A204.1 (cell line): ENCODE data around the gene TTC7B.

Experiments used
- FAIRE-seq: peaks from 2 replicates; lab custom pipeline; 2012; peaks lifted over from hg19 to GRCh38; lab: Jason Lieb, UNC

TTC7B gene

GRCh38 chr14:90804292-90805083 is 11.7 kb downstream of the TTC7B start:
- no peak for FAIRE-seq

DNA sequence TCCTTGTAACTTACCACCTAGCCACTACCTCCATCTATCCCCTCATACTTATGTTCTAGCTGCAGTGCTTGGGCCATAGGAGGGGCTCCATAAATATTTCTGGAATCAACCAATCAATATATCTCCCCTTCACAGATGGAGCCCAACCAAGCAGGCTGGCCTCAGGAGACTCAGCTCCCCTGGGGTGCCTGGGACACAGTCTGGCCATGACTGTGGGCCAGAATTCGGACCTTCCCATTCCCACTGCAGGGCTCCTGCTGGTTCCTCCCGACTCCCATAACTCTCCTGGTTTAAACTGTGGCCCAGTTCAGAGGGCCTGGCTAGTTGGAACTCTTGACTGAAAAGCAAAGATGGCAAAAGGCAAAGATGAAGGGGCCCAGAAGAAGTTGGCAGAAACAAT is 13.0 kb downstream of the TTC7B start:
- no peak for FAIRE-seq

- FAIRE-seq, result no peak
Observed at GRCh38 chr14:90799420-90799819, 16.8 kb downstream of the TTC7B start.

- no peak for FAIRE-seq
Observed at GRCh38 chr14:90797919-90798318, 18.3 kb downstream of the TTC7B start.

GRCh38 chr14:90797451-90797850 is 18.8 kb downstream of the TTC7B start:
- FAIRE-seq, result no peak

- FAIRE-seq, result no peak
Observed at GRCh38 chr14:90796329-90796728, 19.9 kb downstream of the TTC7B start.

DNA sequence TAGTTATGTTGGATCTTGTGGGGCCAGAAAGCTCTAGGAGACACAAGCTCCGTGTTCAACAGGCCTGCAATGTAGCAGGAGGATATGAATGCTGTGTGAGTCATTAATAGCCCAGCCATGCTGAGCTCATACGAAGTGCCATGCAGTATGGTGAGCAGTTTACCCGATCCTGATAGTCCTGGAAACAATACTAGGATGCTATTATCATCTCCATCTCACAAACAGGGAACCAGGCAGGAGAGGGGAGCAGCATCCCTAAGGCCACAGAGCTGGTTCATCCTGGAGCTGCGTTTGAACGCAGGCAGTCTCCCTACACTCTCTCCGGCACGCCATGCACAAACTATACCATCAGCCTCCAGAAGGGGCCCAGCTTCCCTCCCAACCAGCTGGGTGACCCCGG is 20.5 kb downstream of the TTC7B start:
- no peak for FAIRE-seq

- FAIRE-seq, result no peak
Observed at GRCh38 chr14:90791486-90791885, 24.7 kb downstream of the TTC7B start.

- FAIRE-seq, result no peak
Observed at GRCh38 chr14:90788031-90788430, 28.2 kb downstream of the TTC7B start.

GRCh38 chr14:90785876-90786450 is 30.3 kb downstream of the TTC7B start:
- no peak for FAIRE-seq

GRCh38 chr14:90785471-90785870 is 30.8 kb downstream of the TTC7B start:
- FAIRE-seq, result no peak

- FAIRE-seq, result no peak
Observed at GRCh38 chr14:90784621-90785270, 31.5 kb downstream of the TTC7B start.

- FAIRE-seq, result no peak
Observed at GRCh38 chr14:90783344-90783743, 32.9 kb downstream of the TTC7B start.

GRCh38 chr14:90782892-90783291 is 33.3 kb downstream of the TTC7B start:
- no peak for FAIRE-seq

DNA sequence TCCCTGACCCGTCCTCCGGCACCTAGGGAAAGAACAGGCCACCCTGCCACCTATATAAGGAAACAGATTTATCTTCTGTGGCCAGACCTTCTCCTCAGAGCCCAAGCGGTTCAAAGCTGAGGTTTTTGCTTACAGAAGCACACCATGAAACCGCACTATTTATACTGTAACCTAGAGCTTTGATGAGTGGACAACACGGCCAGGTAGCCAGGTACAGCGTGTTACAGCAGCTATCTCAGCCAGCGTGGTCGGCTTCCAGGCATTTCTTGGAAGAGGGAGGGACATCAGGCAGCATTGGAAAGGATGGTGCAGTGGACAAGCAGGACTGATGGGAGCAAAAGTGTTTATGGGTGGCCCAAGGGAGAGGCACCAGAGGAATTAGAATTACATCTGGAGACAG is 34.4 kb downstream of the TTC7B start:
- no peak for FAIRE-seq

DNA sequence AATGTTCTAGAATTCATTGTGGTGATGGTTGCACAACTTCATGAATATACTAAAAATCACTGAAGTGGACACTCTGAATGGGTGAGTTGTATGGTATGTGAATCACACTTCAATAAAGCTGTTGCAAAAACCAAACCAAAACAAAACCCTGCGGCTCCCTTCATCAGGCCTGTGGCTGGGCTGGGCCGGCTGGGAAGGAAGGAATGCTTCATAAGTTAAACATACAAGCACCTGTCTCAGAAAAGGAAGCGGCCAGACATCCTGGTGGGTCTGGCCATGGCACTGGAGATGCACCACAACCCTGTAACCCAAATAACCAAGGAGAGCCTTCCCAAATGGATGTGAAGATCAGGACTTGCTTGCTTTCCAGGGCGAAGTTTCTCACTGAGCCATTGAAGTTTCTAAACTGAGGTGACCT is 34.9 kb downstream of the TTC7B start:
- FAIRE-seq, result no peak

DNA sequence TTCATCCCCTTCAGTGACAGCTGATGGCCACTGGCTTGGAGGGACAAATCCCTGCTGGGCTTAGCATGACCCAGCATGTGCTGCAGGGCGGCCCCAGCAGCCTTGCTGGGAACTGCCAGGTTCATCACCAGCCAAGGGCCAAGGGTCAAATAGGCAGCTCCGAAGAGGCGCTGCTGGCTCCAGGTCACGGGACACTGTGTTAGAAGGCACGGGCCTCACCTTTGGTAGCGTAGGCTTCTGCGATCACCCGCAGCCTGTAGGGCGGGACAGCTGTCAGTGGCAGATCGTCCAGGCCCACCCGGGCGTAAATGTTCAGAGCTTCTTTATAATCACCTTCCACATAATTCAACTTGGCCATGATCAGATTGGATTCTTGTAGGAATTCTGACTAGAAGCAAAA is 35.7 kb downstream of the TTC7B start:
- FAIRE-seq, result no peak

DNA sequence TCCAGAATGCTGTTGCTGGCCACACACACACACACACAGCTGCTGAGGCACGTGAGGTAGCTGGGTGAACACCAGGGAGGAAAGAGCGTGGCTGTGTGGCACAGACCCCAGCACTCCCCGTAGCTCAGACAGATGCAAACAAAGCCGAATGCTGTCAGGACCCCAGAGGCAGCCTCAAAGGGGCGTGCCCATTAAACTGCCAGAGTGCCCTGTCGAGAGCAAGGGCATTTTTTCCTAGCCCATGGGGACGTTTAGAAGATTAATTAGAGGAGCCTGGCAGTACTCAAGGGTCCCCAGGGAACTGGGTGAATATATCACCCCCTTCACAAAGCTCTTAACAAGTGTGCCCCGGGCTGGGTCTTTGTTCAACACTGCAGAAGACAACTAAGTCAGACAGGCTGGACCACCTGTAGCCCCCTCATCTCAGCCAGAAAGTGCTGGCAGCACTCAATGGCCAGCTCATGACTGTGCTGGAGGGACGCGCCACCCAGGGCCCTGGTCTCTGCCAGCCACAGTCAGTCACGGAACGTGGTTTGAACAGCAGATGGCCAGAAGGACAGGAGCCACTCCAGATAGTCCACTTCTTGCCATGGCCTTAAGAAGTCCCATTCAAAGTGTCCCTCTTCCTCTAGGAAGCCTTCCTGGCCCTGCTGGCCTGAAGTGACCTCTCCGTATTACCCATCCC is 37.5 kb downstream of the TTC7B start:
- no peak for FAIRE-seq

GRCh38 chr14:90777830-90778485 is 38.3 kb downstream of the TTC7B start:
- FAIRE-seq, result no peak

DNA sequence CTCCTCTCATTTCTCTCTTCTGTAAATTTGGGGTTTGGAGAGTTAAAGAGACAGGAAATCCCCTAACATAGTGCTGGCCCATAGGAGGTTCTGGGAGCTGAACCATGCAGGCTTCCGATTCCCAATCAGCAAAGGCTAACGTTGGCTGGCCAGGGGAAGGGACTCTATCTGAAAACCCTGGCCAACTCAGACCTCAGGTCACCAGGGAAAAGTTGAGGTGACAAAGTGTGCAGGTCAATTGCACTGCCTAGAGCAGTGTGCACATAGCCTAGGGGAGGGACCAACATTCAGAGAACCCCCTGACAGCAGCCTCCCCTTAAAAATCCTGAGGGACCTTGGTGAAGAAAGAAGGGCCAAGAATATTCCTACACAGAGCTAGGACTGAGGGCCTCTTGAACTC is 38.9 kb downstream of the TTC7B start:
- no peak for FAIRE-seq

- no peak for FAIRE-seq
Observed at GRCh38 chr14:90775441-90775840, 40.8 kb downstream of the TTC7B start.

DNA sequence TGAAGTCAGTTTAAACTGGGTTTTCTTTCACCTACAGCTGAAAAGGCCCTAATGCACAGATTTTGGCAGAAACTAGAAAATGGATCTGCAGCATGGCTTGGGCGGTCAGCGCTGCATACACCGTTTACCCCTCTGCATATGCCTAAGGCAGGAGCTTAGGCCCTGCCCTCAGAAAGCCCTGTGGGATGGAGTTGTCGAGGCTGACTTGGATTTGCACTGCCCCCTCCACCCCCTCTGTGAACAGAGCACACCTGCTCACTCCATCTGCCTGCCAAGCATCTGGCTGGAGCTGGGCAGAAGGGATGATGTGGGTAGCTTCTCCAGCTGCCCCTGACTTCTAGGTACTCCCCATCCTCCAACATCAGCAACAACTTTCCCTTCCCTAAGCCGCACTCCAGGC is 41.9 kb downstream of the TTC7B start:
- no peak for FAIRE-seq

DNA sequence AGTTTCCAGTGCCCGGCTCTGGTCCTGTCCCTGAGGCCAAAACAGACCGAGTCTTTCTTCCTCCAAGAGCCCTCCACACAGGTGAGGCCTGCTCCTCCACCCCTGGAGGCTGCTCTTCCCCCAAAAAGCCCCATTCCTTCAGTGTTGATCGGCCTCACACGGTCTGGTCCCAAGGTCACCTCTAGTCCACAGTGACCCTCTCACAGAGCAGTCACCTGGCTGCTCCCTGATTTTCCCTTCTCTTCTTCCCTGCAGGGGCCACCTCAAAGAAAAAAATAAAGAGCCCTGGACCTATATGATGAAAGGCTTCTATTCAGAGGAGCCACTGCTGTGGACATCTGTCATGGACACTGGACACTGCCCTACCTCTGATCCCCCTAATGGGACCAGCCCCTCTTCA is 42.5 kb downstream of the TTC7B start:
- FAIRE-seq, result no peak
